K562 (cell line): ENCODE measurements around the gene ADD2. TPM values are rescaled to one million over a fixed set of nuclear protein-coding genes. Genes with fewer than 3 reads are reported as not detected.

Experiments used
- ATAC-seq: fragments of 200-7000 bp; cut with Tn5 transposase; 3 replicates; pipeline ENCODE4 v1.9.1; 2020; ENCODE audit warnings: moderate library complexity
- BruUV-seq: library from RNA; stranded (reverse); fragments of 400-500 nt; replicated peaks from 2 replicates; lab custom pipeline; 2021; lab: Mats Ljungman, UMichigan
- CTCF ChIA-PET: fragments of 300-600 bp; formaldehyde crosslinking; extraction: SDS; loops from one replicate; lab custom pipeline; 2021; ENCODE audit warnings: low intra/inter-chr PET ratio; lab: Yijun Ruan, JAX
- POLR2A ChIA-PET: fragments of 300-600, 350-650 bp; sonication (Branson Sonifier 250); formaldehyde crosslinking; extraction: SDS; loops from one replicate; lab custom pipeline; 2021; ENCODE audit warnings: antibody characterized with exemption, inconsistent platforms; lab: Yijun Ruan, JAX
- DNase-seq, 4 experiments: peaks; one replicate each; pipeline versions ENCODE4 v3.0.0 to v3.0.0-alpha.2; 2011 to 2018; ENCODE audit warnings: low spot score in 3 of 4, mixed read lengths in 3 of 4; ENCODE audit errors: extremely low read depth in 1 of 4
- FAIRE-seq: peaks from 2 replicates; lab custom pipeline; 2011; peaks lifted over from hg19 to GRCh38; lab: Jason Lieb, UNC
- H2AFZ ChIP-seq: 2 replicates; pipeline ENCODE4 v1.6.0; 2011; ENCODE audit warnings: low read depth, low read length, control low read depth, inconsistent platforms
- H3K27ac ChIP-seq: fragments of 200-600 bp; 3 replicates; pipeline ENCODE4 v1.8.0; 2011; ENCODE audit warnings: low read depth, mild to moderate bottlenecking, control low read depth, inconsistent platforms, low read length, moderate library complexity, mixed read lengths; ENCODE audit errors: extremely low read depth
- H3K27me3 ChIP-seq, 2 experiments: fragments of 300-600 bp in 1 of 2; 2 replicates in 1 of 2; 3 replicates in 1 of 2; pipeline versions ENCODE4 v1.6.0 to v1.8.0; 2011; ENCODE audit warnings: inconsistent platforms in 2 of 2, low read length in 2 of 2, mild to moderate bottlenecking in 1 of 2, mixed read lengths in 1 of 2, moderate library complexity in 1 of 2; ENCODE audit not compliant: control insufficient read depth in 2 of 2, insufficient read depth in 2 of 2
- H3K36me3 ChIP-seq: fragments of 300-600 bp; 3 replicates; pipeline ENCODE4 v1.8.0; 2011; ENCODE audit warnings: mild to moderate bottlenecking, low read length, inconsistent platforms; ENCODE audit not compliant: control insufficient read depth, insufficient read depth
- H3K4me1 ChIP-seq, 2 experiments: fragments of 200-600 bp in 1 of 2; replicated peaks in 1 of 2; 2 replicates in 1 of 2; 3 replicates in 1 of 2; pipeline versions ENCODE4 v1.5.1 to v1.8.0; 2011; ENCODE audit warnings: inconsistent platforms in 2 of 2, low read length in 2 of 2, mild to moderate bottlenecking in 1 of 2, mixed read lengths in 1 of 2, moderate library complexity in 1 of 2; ENCODE audit not compliant: control insufficient read depth in 2 of 2, insufficient read depth in 2 of 2
- H3K4me2 ChIP-seq: 2 replicates; pipeline ENCODE4 v1.6.1; 2011; ENCODE audit warnings: low read length, control low read depth, inconsistent platforms, mixed read lengths; ENCODE audit not compliant: insufficient read depth
- H3K4me3 ChIP-seq: fragments of 200-600 bp; sonication (generic), shearing (Covaris generic); 2 replicates; pipeline ENCODE4 v1.5.1; 2016; ENCODE audit warnings: control low read depth, inconsistent platforms
- H3K79me2 ChIP-seq: fragments of 200-600 bp; 3 replicates; pipeline ENCODE4 v1.8.0; 2011; ENCODE audit warnings: low read length, inconsistent platforms; ENCODE audit not compliant: control insufficient read depth, insufficient read depth
- H3K9ac ChIP-seq, 2 experiments: 2 replicates each; pipeline versions ENCODE4 v1.6.0 to v1.6.1; 2011; ENCODE audit warnings: low read depth in 2 of 2, low read length in 2 of 2, control low read depth in 1 of 2, inconsistent platforms in 1 of 2, mild to moderate bottlenecking in 1 of 2, mixed read lengths in 1 of 2; ENCODE audit not compliant: insufficient read depth in 1 of 2
- H3K9me1 ChIP-seq: one replicate; pipeline ENCODE4 v1.6.0; 2011; ENCODE audit warnings: inconsistent platforms, mild to moderate bottlenecking, low read length, moderate library complexity; ENCODE audit not compliant: control insufficient read depth, insufficient read depth
- H3K9me3 ChIP-seq: replicated peaks from 2 replicates; pipeline ENCODE4 v1.5.1; 2011; ENCODE audit warnings: low read depth, low read length, inconsistent platforms; ENCODE audit not compliant: control insufficient read depth, insufficient read depth
- H4K20me1 ChIP-seq: replicated peaks from 2 replicates; pipeline ENCODE4 v1.6.1; 2011; ENCODE audit warnings: low read length, inconsistent platforms, mixed read lengths; ENCODE audit not compliant: control insufficient read depth, insufficient read depth
- BRF1 ChIP-seq: IDR thresholded peaks from 3 replicates; pipeline ENCODE4 v1.6.1; 2011; ENCODE audit warnings: borderline replicate concordance, mild to moderate bottlenecking; ENCODE audit not compliant: insufficient read length; ENCODE audit errors: extremely low read depth
- FOXA3 ChIP-seq, 2 experiments: fragments of 450-650 bp in 1 of 2; sonication (generic) in 1 of 2; formaldehyde crosslinking; IDR thresholded peaks in 1 of 2; conservative IDR thresholded peaks in 1 of 2; 2 replicates each; pipeline versions ENCODE4 v1.4.0 to v1.8.0; 2020 to 2022; ENCODE audit warnings: mild to moderate bottlenecking in 2 of 2, missing genetic modification reagents in 1 of 2
- NFIC ChIP-seq: fragments of 450-650 bp; IDR thresholded peaks from 2 replicates; pipeline ENCODE4 v1.6.1; 2017; ENCODE audit warnings: mild to moderate bottlenecking, inconsistent platforms
- NFIX ChIP-seq: fragments of 250-450 bp; sonication (Bioruptor Pico); IDR thresholded peaks from 2 replicates; pipeline ENCODE4 v1.4.0; 2020; ENCODE audit warnings: low read depth, mild to moderate bottlenecking, moderate library complexity
- WGBS: fragments of 100-300 bp; shearing (Covaris generic); methylation state at CpG from one replicate; pipeline ENCODE4 v1.1.6; 2016; ENCODE audit warnings: low coverage, mixed read lengths; ENCODE audit not compliant: insufficient coverage; ENCODE audit errors: missing lambda C conversion rate; 5-methylcytosine and 5-hydroxymethylcytosine counted together
- in situ Hi-C: fragments of 300-500 bp; cut with MboI; formaldehyde crosslinking; loops from 4 replicates; pipeline ENCODE4 v1.15.0; 2018; ENCODE audit warnings: inconsistent platforms, mixed read lengths
- intact Hi-C: fragments of 100-400 bp; cut with micrococcal nuclease; formaldehyde crosslinking; loops from 2 replicates; pipeline ENCODE4 v1.14.2; 2022
- polyA plus RNA-seq, 8 experiments: library from polyadenylated mRNA; depleted of rRNA in 4 of 8; stranded (reverse) in 5 of 8; unstranded in 3 of 8; fragments of >200 nt; fragmentation: Nextera tagmentation in 2 of 8; fragmentation: Illumina TruSeq in 1 of 8; extraction: Ambion mirVana in 2 of 8; extraction: Trizol in 1 of 8; gene quantifications; 2 replicates each; pipeline versions ENCODE4 v1.2.1 to v1.2.3, GENCODE V29; 2011 to 2014; ENCODE audit warnings: inconsistent platforms in 1 of 8, missing spikeins in 1 of 8
- total RNA-seq, 7 experiments: library from RNA; depleted of rRNA in 6 of 7; stranded (reverse); fragments of >200 nt in 6 of 7; fragmentation: Illumina TruSeq in 2 of 7; extraction: Trizol in 2 of 7; gene quantifications; 2 replicates each; pipeline versions ENCODE4 v1.2.1 to v1.2.3, GENCODE V29; 2011 to 2021; ENCODE audit warnings: low replicate concordance in 1 of 7
- TF ChIP-seq, protein P1 (sequence below), 2 experiments: fragments of 450-650 bp in 1 of 2; sonication (generic) in 1 of 2; formaldehyde crosslinking in 1 of 2; IDR thresholded peaks; 2 replicates each; pipeline versions ENCODE4 v1.7.1 to v1.9.0; 2016 to 2022; ENCODE audit warnings: inconsistent platforms in 1 of 2, mild to moderate bottlenecking in 1 of 2, missing genetic modification reagents in 1 of 2
- TF ChIP-seq, protein P2 (sequence below): sonication (generic); formaldehyde crosslinking; IDR thresholded peaks from 2 replicates; pipeline ENCODE4 v1.8.0; 2023; ENCODE audit warnings: mild to moderate bottlenecking, missing genetic modification reagents

ADD2 gene
- total and polyA plus RNA-seq, 9 of the 15 experiments (the other 6 are each of a cell fraction or from before 2014, with no cell fraction given) = 3.5 to 63.0 (median 36.2) TPM

DNA sequence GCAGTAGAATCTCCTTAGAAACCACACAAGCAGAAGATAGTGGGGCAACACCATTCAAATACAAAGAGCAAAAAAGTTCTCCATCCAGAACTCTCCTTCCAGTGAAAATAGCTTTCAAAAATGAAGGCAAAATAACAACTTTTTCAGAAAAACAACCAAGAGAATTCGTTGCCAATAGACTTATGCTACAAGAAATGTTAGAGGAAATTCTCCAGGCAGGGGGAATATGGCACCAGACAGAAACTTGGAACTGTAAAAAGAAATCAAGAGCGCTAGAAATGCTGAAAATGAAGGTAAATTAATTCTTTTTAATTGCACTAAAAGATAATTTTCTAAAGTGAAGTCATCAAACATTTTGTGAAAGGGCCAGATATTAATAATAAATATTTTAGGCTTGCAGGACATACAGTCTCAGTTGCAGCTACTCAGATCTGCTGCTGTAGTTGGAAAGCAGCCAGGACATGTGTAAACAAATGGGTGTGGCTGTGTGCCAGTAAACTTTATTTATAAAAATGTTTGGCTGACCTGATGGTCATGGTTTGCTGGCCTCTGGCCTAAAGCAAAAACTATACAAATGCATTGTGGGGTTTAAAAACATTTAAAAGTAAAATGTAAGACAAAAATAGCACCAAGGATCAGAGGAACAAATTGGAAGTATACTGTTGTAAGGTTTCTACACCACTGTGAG, 140.6 kb downstream of the ADD2 start:
- H2AFZ ChIP-seq = 0 out of 2 replicates have a peak overlapping the region, but pooled peaks have one; percentile 49
- no TSS peak for BruUV-seq
- H3K27ac ChIP-seq = no peak overlapping the region
- CTCF ChIA-PET = no interaction called here
- peaks cover 0 to 5% of the 10 kb centered on the region in 2 experiments; a peak in 3 of 5 replicates for H3K27me3 ChIP-seq
- H3K4me1 ChIP-seq = peaks cover 0 to 5% of the 10 kb centered on the region in 2 experiments; a peak in 3 of 5 replicates
- WGBS = 0% methylated on average over 2 of the region's 2 CpGs
- TF ChIP-seq FOXA3 (CRISPR knock-in tag; conservative IDR thresholded peaks at IDR 0.05 in 1 of 2, IDR thresholded peaks at IDR 0.05 in 1 of 2) = peak in 1 of 2 experiments; percentile 68; a peak in 2 of 4 replicates
- TF ChIP-seq, protein P1, sequence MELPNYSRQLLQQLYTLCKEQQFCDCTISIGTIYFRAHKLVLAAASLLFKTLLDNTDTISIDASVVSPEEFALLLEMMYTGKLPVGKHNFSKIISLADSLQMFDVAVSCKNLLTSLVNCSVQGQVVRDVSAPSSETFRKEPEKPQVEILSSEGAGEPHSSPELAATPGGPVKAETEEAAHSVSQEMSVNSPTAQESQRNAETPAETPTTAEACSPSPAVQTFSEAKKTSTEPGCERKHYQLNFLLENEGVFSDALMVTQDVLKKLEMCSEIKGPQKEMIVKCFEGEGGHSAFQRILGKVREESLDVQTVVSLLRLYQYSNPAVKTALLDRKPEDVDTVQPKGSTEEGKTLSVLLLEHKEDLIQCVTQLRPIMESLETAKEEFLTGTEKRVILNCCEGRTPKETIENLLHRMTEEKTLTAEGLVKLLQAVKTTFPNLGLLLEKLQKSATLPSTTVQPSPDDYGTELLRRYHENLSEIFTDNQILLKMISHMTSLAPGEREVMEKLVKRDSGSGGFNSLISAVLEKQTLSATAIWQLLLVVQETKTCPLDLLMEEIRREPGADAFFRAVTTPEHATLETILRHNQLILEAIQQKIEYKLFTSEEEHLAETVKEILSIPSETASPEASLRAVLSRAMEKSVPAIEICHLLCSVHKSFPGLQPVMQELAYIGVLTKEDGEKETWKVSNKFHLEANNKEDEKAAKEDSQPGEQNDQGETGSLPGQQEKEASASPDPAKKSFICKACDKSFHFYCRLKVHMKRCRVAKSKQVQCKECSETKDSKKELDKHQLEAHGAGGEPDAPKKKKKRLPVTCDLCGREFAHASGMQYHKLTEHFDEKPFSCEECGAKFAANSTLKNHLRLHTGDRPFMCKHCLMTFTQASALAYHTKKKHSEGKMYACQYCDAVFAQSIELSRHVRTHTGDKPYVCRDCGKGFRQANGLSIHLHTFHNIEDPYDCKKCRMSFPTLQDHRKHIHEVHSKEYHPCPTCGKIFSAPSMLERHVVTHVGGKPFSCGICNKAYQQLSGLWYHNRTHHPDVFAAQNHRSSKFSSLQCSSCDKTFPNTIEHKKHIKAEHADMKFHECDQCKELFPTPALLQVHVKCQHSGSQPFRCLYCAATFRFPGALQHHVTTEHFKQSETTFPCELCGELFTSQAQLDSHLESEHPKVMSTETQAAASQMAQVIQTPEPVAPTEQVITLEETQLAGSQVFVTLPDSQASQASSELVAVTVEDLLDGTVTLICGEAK (IDR thresholded peaks at IDR 0.05) = peak; percentile 98
- TF ChIP-seq, protein P1 (CRISPR knock-in tag; IDR thresholded peaks at IDR 0.05) = peak; percentile 76
- TF ChIP-seq NFIX (CRISPR knock-in tag) = 0 out of 2 replicates have a peak, but pooled peaks have one; percentile 17
- peak; percentile 95 for TF ChIP-seq NFIC
- no peak for TF ChIP-seq BRF1
- TF ChIP-seq, protein P2, sequence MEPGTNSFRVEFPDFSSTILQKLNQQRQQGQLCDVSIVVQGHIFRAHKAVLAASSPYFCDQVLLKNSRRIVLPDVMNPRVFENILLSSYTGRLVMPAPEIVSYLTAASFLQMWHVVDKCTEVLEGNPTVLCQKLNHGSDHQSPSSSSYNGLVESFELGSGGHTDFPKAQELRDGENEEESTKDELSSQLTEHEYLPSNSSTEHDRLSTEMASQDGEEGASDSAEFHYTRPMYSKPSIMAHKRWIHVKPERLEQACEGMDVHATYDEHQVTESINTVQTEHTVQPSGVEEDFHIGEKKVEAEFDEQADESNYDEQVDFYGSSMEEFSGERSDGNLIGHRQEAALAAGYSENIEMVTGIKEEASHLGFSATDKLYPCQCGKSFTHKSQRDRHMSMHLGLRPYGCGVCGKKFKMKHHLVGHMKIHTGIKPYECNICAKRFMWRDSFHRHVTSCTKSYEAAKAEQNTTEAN (CRISPR knock-in tag) = no peak
- TF ChIP-seq, all 486 proteins: peak for 4
- no peaks in the 10 kb centered on the region for H3K36me3 ChIP-seq
- H3K79me2 ChIP-seq = no peaks in the 10 kb centered on the region
- ATAC-seq (peak; percentile 53; the same call in 1 of the 3 replicates), DNase-seq (peak in 3 of 4 experiments; percentile 23 to 49 (median 30)), FAIRE-seq (no peak)
- H3K9me3 ChIP-seq = no peaks in the 10 kb centered on the region
- H4K20me1 ChIP-seq = no peaks in the 10 kb centered on the region
- intact Hi-C loops (no loop called here), in situ Hi-C loops (loop anchor here (25.0 kb wide), 1 partner anchor 715 kb away; the partner anchor contains the start of gene MXD1)
- no peaks in the 10 kb centered on the region for H3K9me1 ChIP-seq
- no peak overlapping the region for H3K4me3 ChIP-seq
- H3K4me2 ChIP-seq = no peak overlapping the region
- POLR2A ChIA-PET = interaction anchor here (0.9 to 1.0 kb wide), 2 partner anchors 10 kb away, joined by 4 to 5 read pairs; no protein-coding TSS in a partner anchor
- no peak overlapping the region for H3K9ac ChIP-seq
